GM12872 (cell line): ENCODE measurements around the gene PWP1.

Experiments
- CTCF ChIP-seq: IDR thresholded peaks from 3 replicates; pipeline ENCODE4 v1.5.1; 2011; ENCODE audit warnings: low read depth, mild to moderate bottlenecking, low read length, moderate library complexity; ENCODE audit not compliant: insufficient read depth

The PWP1 gene

GRCh38 chr12:107730618-107731341 is 45.2 kb downstream of the PWP1 start:
- no peak for TF ChIP-seq CTCF

GRCh38 chr12:107731366-107731765 is 45.8 kb downstream of the PWP1 start:
- TF ChIP-seq CTCF: no peak

- no peak for TF ChIP-seq CTCF
Observed at GRCh38 chr12:107732365-107732764, 46.8 kb downstream of the PWP1 start.

- TF ChIP-seq CTCF: no peak
Observed at GRCh38 chr12:107734139-107734538, 48.5 kb downstream of the PWP1 start.

- TF ChIP-seq CTCF: no peak
Observed at GRCh38 chr12:107735763-107736162, 50.2 kb downstream of the PWP1 start.

GRCh38 chr12:107736914-107737313 is 51.3 kb downstream of the PWP1 start:
- TF ChIP-seq CTCF: peak; percentile 43; the same call in 2 of the 3 replicates

- TF ChIP-seq CTCF: no peak
Observed at GRCh38 chr12:107748472-107748871, 62.9 kb downstream of the PWP1 start.

GRCh38 chr12:107749083-107749482 is 63.5 kb downstream of the PWP1 start:
- no peak for TF ChIP-seq CTCF
